ENCODE data around the gene ATE1.

DNA sequence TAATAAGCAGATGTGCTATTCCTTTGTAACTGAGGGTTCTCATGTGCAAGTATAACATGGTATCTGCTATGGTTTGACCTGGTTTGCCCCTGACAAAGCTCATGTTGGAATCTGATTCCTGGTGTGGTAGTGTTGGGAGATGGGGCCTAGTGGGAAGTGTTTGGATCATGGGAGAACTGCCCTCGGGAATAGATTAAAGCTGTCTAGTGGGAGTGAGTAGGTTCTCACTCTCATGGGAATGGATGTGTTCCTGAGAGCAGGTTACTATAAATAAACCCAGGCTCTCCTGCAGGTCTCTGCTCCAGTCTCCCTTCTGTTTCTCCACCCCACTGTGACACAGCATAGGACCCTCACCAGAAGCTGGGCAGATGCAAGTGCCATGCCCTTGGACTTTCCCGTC, 97.7 kb downstream of the ATE1 start:
- TF ChIP-seq, protein P1, sequence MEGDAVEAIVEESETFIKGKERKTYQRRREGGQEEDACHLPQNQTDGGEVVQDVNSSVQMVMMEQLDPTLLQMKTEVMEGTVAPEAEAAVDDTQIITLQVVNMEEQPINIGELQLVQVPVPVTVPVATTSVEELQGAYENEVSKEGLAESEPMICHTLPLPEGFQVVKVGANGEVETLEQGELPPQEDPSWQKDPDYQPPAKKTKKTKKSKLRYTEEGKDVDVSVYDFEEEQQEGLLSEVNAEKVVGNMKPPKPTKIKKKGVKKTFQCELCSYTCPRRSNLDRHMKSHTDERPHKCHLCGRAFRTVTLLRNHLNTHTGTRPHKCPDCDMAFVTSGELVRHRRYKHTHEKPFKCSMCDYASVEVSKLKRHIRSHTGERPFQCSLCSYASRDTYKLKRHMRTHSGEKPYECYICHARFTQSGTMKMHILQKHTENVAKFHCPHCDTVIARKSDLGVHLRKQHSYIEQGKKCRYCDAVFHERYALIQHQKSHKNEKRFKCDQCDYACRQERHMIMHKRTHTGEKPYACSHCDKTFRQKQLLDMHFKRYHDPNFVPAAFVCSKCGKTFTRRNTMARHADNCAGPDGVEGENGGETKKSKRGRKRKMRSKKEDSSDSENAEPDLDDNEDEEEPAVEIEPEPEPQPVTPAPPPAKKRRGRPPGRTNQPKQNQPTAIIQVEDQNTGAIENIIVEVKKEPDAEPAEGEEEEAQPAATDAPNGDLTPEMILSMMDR (conservative IDR thresholded peaks at IDR 0.05 in 1 of 2, IDR thresholded peaks at IDR 0.05 in 1 of 2; ENCODE audit: low read depth in 1 of 2, low read length in 2 of 2), result no peak
- no peak for TF ChIP-seq EZH2 (IDR thresholded peaks at IDR 0.05; ENCODE audit: low read length, missing control alignments)

All from fibroblast of lung (primary cell).